NCI-H1436 treated with DMSO at 0.1 percent for 48 hours (cell line): ENCODE results near the gene STARD3.
"Not testable (repeated sequence)": the region's sequence is repeated elsewhere in the genome, so short reads cannot be mapped to it uniquely, and the experiment has no call there.

Source experiments
- DNase-seq: peaks from one replicate; lab custom pipeline; 2025; lab: John Stamatoyannopoulos, UW

Gene STARD3

DNA sequence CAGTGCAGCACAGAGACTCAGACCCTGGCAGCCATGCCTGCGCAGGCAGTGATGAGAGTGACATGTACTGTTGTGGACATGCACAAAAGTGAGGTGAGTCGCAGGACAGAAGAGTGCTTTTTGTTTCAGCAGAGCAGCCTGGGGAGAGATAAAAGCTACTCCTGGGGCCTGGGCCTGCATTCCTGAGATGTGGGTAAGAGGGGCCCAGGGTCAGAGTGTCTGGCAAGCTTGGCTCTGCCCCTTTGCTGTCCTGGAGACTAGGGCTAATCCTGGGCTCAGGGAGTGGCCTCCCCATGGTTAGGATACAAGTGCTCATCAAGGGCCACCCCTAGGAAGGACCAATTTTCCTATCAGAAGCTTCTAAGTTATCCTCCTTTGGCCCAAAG, 58.1 kb downstream of the STARD3 start:
- DNase-seq = no peak

- no peak for DNase-seq
Observed at GRCh38 chr17:39696731-39697130, 59.8 kb downstream of the STARD3 start.

GRCh38 chr17:39697961-39698360, 61.0 kb downstream of the STARD3 start:
- DNase-seq = no peak

- DNase-seq = not testable (repeated sequence)
Observed at GRCh38 chr17:39699157-39699817, 62.3 kb downstream of the STARD3 start.

DNA sequence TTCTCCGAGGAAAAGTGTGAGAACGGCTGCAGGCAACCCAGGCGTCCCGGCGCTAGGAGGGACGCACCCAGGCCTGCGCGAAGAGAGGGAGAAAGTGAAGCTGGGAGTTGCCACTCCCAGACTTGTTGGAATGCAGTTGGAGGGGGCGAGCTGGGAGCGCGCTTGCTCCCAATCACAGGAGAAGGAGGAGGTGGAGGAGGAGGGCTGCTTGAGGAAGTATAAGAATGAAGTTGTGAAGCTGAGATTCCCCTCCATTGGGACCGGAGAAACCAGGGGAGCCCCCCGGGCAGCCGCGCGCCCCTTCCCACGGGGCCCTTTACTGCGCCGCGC, 62.8 kb downstream of the STARD3 start, which contains the start of gene ERBB2:
Gene ERBB2 (plus strand): TSS at position 247 of the 330 bp plus-strand sequence. CDS start 175 bp downstream, outside the sequence.
- DNase-seq = no peak

DNA sequence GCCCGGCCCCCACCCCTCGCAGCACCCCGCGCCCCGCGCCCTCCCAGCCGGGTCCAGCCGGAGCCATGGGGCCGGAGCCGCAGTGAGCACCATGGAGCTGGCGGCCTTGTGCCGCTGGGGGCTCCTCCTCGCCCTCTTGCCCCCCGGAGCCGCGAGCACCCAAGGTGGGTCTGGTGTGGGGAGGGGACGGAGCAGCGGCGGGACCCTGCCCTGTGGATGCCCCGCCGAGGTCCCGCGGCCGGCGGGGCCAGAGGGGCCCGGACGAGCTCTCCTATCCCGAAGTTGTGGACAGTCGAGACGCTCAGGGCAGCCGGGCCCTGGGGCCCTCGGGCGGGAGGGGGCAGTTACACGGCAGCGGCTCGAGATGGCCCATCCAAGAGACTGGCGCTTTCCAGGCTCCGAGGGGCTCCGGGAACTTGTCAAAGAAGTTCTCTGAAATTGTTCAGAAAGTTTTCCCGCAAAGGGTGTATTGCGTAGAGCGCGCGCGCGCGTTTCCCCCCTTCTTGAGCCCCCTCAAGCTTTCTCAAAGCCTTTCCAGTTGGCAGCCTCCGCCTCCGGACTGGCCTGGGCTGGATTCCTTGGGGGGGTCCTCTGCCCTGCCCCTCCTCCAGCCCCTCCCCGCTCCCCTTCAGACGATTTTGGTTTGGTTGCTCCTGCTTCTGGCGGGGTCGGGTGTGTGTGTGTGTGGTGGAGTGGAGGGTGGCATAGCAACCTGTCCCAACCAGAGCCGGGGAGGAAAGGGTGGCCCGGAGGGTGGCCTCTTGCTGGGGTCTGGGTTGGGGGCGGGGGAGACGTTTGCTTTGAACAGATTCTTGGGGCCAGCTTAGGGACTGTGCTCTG, 63.4 kb downstream of the STARD3 start:
- DNase-seq = no peak

- no peak for DNase-seq
Observed at GRCh38 chr17:39701012-39701783, 64.3 kb downstream of the STARD3 start.

- DNase-seq = no peak
Observed at GRCh38 chr17:39701784-39702422, 65.0 kb downstream of the STARD3 start.

DNA sequence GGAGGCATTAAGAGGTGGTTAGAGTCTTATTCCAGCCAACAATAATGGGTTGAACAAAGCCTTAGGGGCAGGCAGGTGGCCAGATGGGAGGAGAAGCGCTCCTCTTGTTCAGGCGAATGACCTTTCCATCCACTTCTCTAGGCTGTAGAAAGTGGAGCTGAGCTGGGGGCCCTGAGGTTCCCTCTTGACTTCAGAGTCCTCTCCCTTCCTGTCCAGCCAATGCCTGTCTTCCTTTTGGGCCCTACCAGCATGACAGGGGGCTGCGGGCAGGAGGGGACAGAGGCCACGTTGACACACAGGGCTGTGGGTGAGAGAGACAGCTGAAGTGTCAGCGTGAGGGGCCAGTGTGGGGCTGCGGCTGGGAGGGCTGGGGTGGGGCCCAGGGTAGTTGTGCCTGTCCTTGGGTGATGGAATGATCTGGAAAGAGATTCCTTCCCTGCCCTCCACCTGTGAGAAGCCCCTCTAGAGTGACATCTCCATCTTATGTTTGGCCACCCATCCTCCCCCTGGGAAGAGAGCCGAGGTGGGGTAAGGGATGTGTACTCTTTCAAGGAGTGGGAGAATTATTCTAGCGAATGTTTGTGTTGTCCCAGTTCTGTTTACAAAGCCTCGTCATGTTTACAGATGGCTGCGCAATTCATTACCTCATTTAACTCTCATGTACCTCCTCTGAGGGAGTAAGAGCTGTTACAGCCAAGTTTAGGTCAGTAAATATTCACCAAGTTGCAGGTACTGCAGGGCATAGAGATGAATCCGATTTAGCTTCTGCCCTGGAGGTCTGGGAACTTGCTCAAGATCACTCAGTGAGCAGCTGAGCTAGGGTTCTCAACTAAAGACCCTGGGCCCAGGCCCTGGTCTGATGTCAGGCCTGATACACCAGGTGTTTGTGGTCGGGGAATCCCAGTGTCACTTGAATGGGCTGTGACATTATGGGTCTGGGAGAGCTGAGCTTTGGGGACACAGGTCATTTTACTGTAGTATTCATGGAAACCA, 66.3 kb downstream of the STARD3 start:
- no peak for DNase-seq

DNA sequence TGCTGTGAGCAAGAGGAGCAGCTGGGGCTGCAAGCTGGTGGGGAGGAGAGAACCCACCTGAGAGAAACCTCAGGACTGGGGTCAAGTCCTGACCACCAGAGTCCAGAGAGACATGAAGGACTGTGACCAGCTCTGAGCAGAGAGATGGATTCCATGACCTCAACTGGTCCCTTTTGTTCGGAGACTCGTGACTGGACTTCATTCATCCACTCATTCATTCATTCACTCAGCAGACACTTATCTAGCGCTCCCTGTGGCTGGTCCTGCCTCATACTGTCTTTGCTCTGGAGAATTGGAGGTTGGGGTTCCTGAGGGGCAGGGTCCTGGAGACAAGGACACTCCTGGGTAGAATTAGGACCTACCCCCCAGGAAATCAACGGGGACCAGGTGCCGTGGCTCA, 67.0 kb downstream of the STARD3 start:
- no peak for DNase-seq

DNA sequence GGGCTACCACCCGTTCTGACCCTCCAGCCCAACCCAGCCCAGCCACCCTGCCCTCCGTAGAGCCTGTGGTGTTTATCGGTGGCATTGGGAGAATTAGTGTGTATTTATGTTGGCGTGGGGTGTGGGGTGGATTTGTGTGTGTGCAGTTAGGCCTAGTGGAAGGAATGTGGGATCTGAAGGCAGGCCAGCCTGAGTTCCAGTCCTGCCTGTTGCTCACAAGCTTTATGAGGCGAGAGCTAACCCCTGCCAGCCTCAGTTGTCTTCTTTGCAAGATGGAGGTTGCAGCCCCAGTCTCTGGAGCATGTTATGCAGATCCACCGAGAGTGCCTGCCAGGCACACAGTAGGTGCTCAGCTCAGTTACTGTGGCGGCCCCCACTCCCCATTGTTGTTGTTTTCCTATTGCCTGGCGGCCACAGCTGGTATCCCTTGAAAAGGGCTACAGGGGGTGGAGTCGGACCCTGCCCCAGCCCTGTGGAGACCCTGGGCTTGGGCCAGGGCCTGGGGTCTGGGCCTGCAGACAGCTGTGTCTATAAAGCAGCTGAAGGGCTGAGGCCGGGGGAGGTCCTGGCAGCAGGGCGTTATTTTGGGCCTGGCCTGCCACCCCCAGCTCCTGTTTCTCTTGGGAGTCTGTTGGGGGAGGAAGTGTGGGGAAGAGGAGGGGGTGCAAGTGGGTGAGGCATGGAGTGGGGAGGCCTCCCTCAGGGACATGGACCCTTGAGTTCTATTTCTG, 68.0 kb downstream of the STARD3 start:
- no peak for DNase-seq

- no peak for DNase-seq
Observed at GRCh38 chr17:39705786-39706348, 68.9 kb downstream of the STARD3 start.

DNA sequence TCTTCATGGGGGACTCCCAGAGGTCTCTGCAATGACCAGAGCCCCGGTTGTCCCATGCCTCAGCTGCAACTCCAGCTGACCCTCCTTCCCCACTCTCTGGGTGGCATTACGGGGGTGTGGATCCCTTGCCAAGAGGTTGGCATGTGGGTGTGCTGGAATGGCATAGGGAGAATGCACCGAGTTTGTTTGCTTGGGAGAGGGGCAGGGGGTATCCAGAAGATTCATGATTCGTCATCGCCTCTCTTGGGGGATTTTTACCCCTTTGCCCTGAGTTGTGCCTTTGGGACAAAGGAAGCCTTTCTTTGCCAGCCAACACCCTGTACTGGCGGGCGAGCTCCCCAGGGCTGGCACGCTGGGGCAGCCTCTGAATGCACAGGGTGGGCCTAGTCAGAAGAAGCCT, 69.4 kb downstream of the STARD3 start:
- DNase-seq = no peak

DNA sequence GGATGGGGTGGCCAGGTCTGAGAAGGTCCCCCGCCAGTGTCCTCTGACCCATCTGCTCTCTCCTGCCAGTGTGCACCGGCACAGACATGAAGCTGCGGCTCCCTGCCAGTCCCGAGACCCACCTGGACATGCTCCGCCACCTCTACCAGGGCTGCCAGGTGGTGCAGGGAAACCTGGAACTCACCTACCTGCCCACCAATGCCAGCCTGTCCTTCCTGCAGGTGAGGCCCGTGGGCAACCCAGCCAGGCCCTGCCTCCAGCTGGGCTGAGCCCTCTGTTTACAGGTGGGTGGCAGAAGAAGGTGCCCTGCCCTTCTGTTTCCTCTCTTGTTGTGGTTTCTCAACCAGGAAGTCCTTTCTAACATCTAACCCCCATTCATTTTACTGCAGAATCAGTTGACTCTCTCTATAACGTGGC, 70.0 kb downstream of the STARD3 start:
- DNase-seq = no peak

DNA sequence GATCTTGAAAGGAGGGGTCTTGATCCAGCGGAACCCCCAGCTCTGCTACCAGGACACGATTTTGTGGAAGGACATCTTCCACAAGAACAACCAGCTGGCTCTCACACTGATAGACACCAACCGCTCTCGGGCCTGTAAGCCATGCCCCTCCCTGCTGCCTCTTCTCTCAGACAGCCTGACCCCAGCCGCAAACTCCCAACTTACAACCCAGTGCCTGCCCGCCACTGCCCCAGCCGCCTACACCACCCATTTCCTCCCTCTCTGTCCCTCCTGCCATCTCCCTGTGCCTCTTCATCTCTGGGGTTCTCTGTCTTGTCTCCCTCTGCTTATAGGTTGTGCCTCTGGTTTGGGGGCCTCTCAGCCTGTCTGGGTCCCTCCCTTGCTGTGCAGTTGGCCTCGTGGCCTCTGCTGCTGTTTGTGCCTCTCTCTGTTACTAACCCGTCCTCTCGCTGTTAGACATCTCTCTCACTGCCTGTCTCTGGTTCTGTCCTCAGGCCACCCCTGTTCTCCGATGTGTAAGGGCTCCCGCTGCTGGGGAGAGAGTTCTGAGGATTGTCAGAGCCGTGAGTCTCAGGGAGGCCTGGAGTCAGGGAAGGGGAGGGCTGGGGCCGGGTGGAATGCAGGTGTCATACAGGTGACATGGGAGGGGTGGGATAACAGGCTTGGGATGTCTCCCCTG, 72.5 kb downstream of the STARD3 start:
- DNase-seq = no peak

DNA sequence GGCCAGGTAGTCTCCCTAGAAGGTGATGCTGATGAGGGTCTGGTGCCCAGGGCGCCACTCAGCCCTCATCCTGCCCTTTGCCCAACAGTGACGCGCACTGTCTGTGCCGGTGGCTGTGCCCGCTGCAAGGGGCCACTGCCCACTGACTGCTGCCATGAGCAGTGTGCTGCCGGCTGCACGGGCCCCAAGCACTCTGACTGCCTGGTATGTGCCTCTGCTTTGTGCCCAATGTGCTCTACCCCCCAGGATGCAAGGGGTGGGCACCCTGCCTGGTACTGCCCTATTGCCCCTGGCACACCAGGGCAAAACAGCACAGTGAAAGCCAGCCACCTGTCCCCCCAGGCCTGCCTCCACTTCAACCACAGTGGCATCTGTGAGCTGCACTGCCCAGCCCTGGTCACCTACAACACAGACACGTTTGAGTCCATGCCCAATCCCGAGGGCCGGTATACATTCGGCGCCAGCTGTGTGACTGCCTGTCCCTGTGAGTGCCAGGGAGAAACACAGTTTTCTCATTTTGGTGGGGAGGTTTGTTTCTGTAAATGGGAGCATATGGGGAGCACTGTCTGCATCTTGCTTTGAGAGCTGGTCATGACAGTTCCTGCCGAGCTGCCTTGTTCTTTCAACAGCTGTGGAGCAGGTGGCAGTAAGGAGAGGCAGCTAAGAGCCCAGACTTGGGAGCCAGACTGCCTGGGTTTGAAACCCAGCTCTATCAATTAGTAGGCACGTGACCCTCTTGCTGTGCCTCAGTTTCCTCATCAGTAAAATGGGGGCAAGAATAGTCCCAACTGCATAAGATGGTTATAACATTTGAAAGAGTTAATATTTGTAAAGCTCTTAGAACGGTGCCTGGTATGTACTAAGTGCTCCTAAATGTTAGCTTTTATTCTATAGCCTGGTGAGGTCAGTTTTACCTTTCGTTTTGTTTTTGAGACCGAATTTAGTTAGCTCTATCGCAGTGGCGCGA, 73.3 kb downstream of the STARD3 start:
- no peak for DNase-seq

DNA sequence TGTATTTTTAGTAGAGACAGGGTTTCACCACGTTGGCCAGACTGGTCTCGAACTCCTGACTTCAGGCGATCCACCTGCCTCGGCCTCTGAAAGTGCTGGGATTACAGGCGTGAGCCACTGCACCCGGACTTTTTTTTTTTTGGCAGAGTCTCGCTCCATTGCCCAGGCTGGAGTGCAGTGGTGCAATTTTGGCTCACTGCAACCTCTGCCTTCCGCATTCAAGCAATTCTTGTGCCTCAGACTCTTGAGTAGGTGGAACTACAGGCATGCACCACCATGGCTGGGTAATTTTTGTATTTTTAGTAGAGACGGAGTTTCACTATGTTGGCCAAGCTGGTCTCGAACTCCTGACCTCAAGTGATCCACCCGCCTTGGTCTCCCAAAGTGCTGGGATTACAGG, 74.1 kb downstream of the STARD3 start:
- DNase-seq = not testable (repeated sequence)

DNA sequence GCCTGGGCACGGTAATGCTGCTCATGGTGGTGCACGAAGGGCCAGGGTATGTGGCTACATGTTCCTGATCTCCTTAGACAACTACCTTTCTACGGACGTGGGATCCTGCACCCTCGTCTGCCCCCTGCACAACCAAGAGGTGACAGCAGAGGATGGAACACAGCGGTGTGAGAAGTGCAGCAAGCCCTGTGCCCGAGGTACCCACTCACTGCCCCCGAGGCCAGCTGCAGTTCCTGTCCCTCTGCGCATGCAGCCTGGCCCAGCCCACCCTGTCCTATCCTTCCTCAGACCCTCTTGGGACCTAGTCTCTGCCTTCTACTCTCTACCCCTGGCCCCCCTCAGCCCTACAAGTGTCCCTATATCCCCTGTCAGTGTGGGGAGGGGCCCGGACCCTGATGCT, 74.9 kb downstream of the STARD3 start:
- no peak for DNase-seq
